Body of pancreas (tissue), 4 donors: Measurements from ENCODE around the gene RAB5A.

Source experiments
- POLR2A ChIP-seq, 3 donors: fragments of 450-650 bp; IDR thresholded peaks; one replicate each; pipeline ENCODE4 v1.6.1; 2016; ENCODE audit warnings: antibody characterized with exemption in 3 of 3, mild to moderate bottlenecking in 2 of 3
- TF ChIP-seq, protein P1 (sequence below), 7 experiments: fragments of 450-650 bp in 4 of 7; fragments of 200-600 bp in 3 of 7; sonication (generic) in 3 of 7; IDR thresholded peaks; one replicate each; pipeline ENCODE4 v1.5.1; 2016 to 2019; ENCODE audit warnings: antibody characterized with exemption in 7 of 7

DNA sequence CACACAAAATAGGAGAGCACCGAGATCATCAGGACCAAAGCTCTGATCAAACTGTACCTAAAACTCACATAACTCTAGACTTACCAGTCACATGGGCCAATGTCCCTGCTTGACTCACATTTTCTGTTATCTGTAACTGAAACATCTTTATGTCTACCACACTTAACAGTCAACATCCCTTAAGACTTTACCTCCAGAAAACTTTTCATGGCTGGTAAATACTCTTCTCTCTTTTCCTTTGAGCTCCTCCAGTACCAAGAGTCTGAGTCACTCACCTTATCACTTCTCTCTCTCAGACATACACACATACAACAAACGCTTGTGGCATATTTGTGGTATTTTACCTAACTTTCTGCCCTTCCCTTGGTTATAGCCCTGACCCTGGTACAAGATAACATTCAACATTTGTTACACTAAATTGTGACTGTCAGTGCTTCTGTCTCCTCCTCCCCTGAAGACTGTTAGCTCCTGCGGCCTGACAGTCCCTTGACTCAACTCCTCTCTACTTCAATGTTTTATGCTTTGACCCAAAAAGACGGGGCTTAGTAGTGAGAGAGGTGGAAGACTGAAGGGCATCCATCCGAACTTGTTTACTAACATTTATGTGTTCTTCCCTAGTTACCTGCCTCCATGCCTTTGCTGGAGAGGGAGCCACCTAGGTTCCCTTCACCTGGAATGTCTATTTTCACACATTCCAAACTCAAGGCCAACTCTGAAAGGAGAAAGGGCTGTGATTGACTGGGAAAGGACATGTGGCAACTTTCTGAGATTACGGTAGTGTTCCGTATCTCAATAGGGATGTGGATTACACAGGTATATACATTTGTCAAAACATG, 9.2 kb upstream of the RAB5A start:
- no peak for TF ChIP-seq POLR2A (IDR thresholded peaks at IDR 0.05)
- TF ChIP-seq, protein P1, sequence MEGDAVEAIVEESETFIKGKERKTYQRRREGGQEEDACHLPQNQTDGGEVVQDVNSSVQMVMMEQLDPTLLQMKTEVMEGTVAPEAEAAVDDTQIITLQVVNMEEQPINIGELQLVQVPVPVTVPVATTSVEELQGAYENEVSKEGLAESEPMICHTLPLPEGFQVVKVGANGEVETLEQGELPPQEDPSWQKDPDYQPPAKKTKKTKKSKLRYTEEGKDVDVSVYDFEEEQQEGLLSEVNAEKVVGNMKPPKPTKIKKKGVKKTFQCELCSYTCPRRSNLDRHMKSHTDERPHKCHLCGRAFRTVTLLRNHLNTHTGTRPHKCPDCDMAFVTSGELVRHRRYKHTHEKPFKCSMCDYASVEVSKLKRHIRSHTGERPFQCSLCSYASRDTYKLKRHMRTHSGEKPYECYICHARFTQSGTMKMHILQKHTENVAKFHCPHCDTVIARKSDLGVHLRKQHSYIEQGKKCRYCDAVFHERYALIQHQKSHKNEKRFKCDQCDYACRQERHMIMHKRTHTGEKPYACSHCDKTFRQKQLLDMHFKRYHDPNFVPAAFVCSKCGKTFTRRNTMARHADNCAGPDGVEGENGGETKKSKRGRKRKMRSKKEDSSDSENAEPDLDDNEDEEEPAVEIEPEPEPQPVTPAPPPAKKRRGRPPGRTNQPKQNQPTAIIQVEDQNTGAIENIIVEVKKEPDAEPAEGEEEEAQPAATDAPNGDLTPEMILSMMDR (IDR thresholded peaks at IDR 0.05), result no peak
